GM12878 (cell line): Measurements from ENCODE around the gene CWF19L1. TPM values are rescaled to one million over a fixed set of nuclear protein-coding genes. Genes with fewer than 3 reads are reported as not detected.

ENCODE experiments used
- ATAC-seq: fragments of 200-7000 bp; cut with Tn5 transposase; 3 replicates; pipeline ENCODE4 v1.9.1; 2020; ENCODE audit warnings: mild to moderate bottlenecking, moderate library complexity
- BruUV-seq: library from RNA; stranded (reverse); fragments of 400-500 nt; replicated peaks from 2 replicates; lab custom pipeline; 2021; lab: Mats Ljungman, UMichigan
- CTCF ChIA-PET: fragments of 300-600 bp; sonication (Branson Sonifier 250); formaldehyde crosslinking; extraction: SDS; loops from one replicate; lab custom pipeline; 2021; ENCODE audit warnings: inconsistent platforms; lab: Yijun Ruan, JAX
- POLR2A ChIA-PET: fragments of 350-600 bp; formaldehyde crosslinking; extraction: SDS; loops from one replicate; lab custom pipeline; 2021; ENCODE audit warnings: inconsistent platforms; lab: Charles Lee
- RAD21 ChIA-PET: fragments of 300-600 bp; sonication (Branson Sonifier 250); formaldehyde crosslinking; loops from one replicate; lab custom pipeline; 2023; ENCODE audit warnings: antibody characterized with exemption; ENCODE audit not compliant: unreplicated experiment; lab: Charles Lee
- SMC1A ChIA-PET: fragments of 300-600 bp; sonication (Branson Sonifier 250); formaldehyde crosslinking; loops from one replicate; lab custom pipeline; 2023; ENCODE audit not compliant: unreplicated experiment, uncharacterized antibody; lab: Charles Lee
- DNase-seq: peaks from one replicate; pipeline ENCODE4 v3.0.0-alpha.2; 2011; ENCODE audit warnings: low read depth, low spot score
- FAIRE-seq: peaks from 3 replicates; lab custom pipeline; 2011; peaks lifted over from hg19 to GRCh38; lab: Jason Lieb, UNC
- H2AFZ ChIP-seq: 2 replicates; pipeline ENCODE4 v1.6.0; 2011; ENCODE audit warnings: low read depth, low read length, control low read depth; ENCODE audit not compliant: control insufficient read depth
- H3K27ac ChIP-seq: 2 replicates; pipeline ENCODE4 v1.5.1; 2011; ENCODE audit warnings: control low read depth; ENCODE audit not compliant: control insufficient read depth, insufficient read depth
- H3K27me3 ChIP-seq, 2 experiments: replicated peaks in 1 of 2; 2 replicates each; pipeline versions ENCODE4 v1.6.0 to v1.6.1; 2011; ENCODE audit warnings: low read length in 1 of 2; ENCODE audit not compliant: control insufficient read depth in 2 of 2, insufficient read depth in 2 of 2
- H3K36me3 ChIP-seq, 2 experiments: 2 replicates each; pipeline ENCODE4 v1.5.1; 2011; ENCODE audit warnings: low read length in 1 of 2; ENCODE audit not compliant: control insufficient read depth in 2 of 2, insufficient read depth in 2 of 2
- H3K4me1 ChIP-seq: 2 replicates; pipeline ENCODE4 v1.6.1; 2011; ENCODE audit warnings: mild to moderate bottlenecking, low read length, moderate library complexity, mixed read lengths; ENCODE audit not compliant: control insufficient read depth, insufficient read depth
- H3K4me2 ChIP-seq: 2 replicates; pipeline ENCODE4 v1.6.0; 2011; ENCODE audit warnings: control low read depth; ENCODE audit not compliant: control insufficient read depth, insufficient read depth
- H3K4me3 ChIP-seq: fragments of 200-600 bp; sonication (generic); 2 replicates; pipeline ENCODE4 v1.5.1; 2016
- H3K79me2 ChIP-seq: 2 replicates; pipeline ENCODE4 v1.6.0; 2011; ENCODE audit warnings: low read length; ENCODE audit not compliant: control insufficient read depth, insufficient read depth
- H3K9ac ChIP-seq: 2 replicates; pipeline ENCODE4 v1.8.0; 2011; ENCODE audit warnings: low read length, control low read depth, mixed read lengths; ENCODE audit not compliant: control insufficient read depth, insufficient read depth
- H3K9me3 ChIP-seq: replicated peaks from 3 replicates; pipeline ENCODE4 v1.5.1; 2011; ENCODE audit warnings: mild to moderate bottlenecking, low read length; ENCODE audit not compliant: control insufficient read depth, insufficient read depth
- H4K20me1 ChIP-seq: 2 replicates; pipeline ENCODE4 v1.6.0; 2011; ENCODE audit not compliant: control insufficient read depth, insufficient read depth
- ATF7 ChIP-seq: fragments of 450-650 bp; IDR thresholded peaks from 2 replicates; pipeline ENCODE4 v1.6.1; 2016; ENCODE audit warnings: low read depth, mild to moderate bottlenecking
- FOXM1 ChIP-seq: IDR thresholded peaks from 2 replicates; pipeline ENCODE4 v1.6.1; 2012; ENCODE audit warnings: low read depth, mild to moderate bottlenecking, inconsistent platforms, low read length, moderate library complexity
- HCFC1 ChIP-seq: fragments of 150-350 bp; IDR thresholded peaks from 2 replicates; pipeline ENCODE4 v1.6.1; 2014; ENCODE audit warnings: low read length
- HDAC2 ChIP-seq: fragments of 200-600 bp; sonication (generic); IDR thresholded peaks from 2 replicates; pipeline ENCODE4 v1.6.1; 2017
- JUND ChIP-seq: IDR thresholded peaks from 2 replicates; pipeline ENCODE4 v1.6.1; 2012; ENCODE audit warnings: low read depth, mild to moderate bottlenecking, low read length, improper control_type of control experiment, moderate library complexity
- KAT2A ChIP-seq: conservative IDR thresholded peaks from 2 replicates; pipeline ENCODE4 v1.6.1; 2011; ENCODE audit warnings: low read depth, low read length; ENCODE audit not compliant: control insufficient read depth
- MEF2B ChIP-seq: fragments of 450-650 bp; IDR thresholded peaks from 2 replicates; pipeline ENCODE4 v1.6.1; 2018; ENCODE audit warnings: mild to moderate bottlenecking, moderate library complexity; ENCODE audit not compliant: partially characterized antibody, poor library complexity, severe bottlenecking
- POLR2A ChIP-seq: IDR thresholded peaks from 2 replicates; pipeline ENCODE4 v1.6.1; 2011; ENCODE audit warnings: low read depth, mild to moderate bottlenecking, low read length
- RAD21 ChIP-seq: IDR thresholded peaks from 2 replicates; pipeline ENCODE4 v1.6.1; 2011; ENCODE audit warnings: mild to moderate bottlenecking, low read depth, low read length, moderate library complexity; ENCODE audit not compliant: insufficient read depth
- SMC3 ChIP-seq: IDR thresholded peaks from 2 replicates; pipeline ENCODE4 v1.6.1; 2011; ENCODE audit warnings: low read length, improper control_type of control experiment, borderline replicate concordance
- STAT1 ChIP-seq: fragments of 450-650 bp; conservative IDR thresholded peaks from 2 replicates; pipeline ENCODE4 v1.6.1; 2014; ENCODE audit warnings: antibody characterized with exemption, mild to moderate bottlenecking
- STAT3 ChIP-seq: IDR thresholded peaks from 2 replicates; pipeline ENCODE4 v1.6.1; 2011; ENCODE audit warnings: low read depth, low read length, improper control_type of control experiment
- SUPT20H ChIP-seq: IDR thresholded peaks from 2 replicates; pipeline ENCODE4 v1.6.1; 2011; ENCODE audit warnings: low read depth, mild to moderate bottlenecking, low read length, moderate library complexity, borderline replicate concordance; ENCODE audit not compliant: control insufficient read depth
- WGBS: methylation state at CpG from one replicate; pipeline ENCODE4 v1.1.6; 2016; ENCODE audit warnings: low lambda C conversion rate; ENCODE audit not compliant: insufficient replicate concordance, insufficient coverage; ENCODE audit errors: missing lambda C conversion rate; 5-methylcytosine and 5-hydroxymethylcytosine counted together
- in situ Hi-C: fragments of 300-500 bp; cut with MboI; formaldehyde crosslinking; loops from 9 replicates; pipeline ENCODE4 v1.14.3; 2018; ENCODE audit warnings: mixed read lengths
- intact Hi-C: fragments of 100-400 bp; cut with micrococcal nuclease; formaldehyde crosslinking; loops from one replicate; pipeline ENCODE4 v1.14.2; 2022; ENCODE audit not compliant: unreplicated experiment
- polyA plus RNA-seq, 11 experiments: library from polyadenylated mRNA; depleted of rRNA in 4 of 11; unstranded in 6 of 11; stranded (reverse) in 5 of 11; fragments of >200 nt; fragmentation: Nextera tagmentation in 4 of 11; fragmentation: Illumina TruSeq in 1 of 11; extraction: Ambion mirVana in 4 of 11; extraction: Trizol in 1 of 11; gene quantifications; 1 replicate in 1 of 11; 2 replicates in 10 of 11; pipeline versions ENCODE4 v1.2.1 to v1.2.3, GENCODE V29; 2011 to 2016; ENCODE audit warnings: inconsistent platforms in 2 of 11, missing spikeins in 2 of 11, low read depth in 1 of 11
- total RNA-seq, 4 experiments: library from RNA; depleted of rRNA in 3 of 4; stranded (reverse); fragments of >200 nt in 3 of 4; fragmentation: Illumina TruSeq in 1 of 4; extraction: Trizol in 1 of 4; gene quantifications; 2 replicates each; pipeline versions ENCODE4 v1.2.1 to v1.2.3, GENCODE V29; 2013 to 2021
- TF ChIP-seq, protein P1 (sequence below): fragments of 450-650 bp; conservative IDR thresholded peaks from 2 replicates; pipeline ENCODE4 v1.6.1; 2017; ENCODE audit warnings: mild to moderate bottlenecking, moderate library complexity
- TF ChIP-seq, protein P2 (sequence below): fragments of 450-650 bp; IDR thresholded peaks from 2 replicates; pipeline ENCODE4 v1.6.1; 2017; ENCODE audit warnings: borderline replicate concordance
- TF ChIP-seq, protein P3 (sequence below): IDR thresholded peaks from 2 replicates; pipeline ENCODE4 v1.6.1; 2012; ENCODE audit warnings: low read length, inconsistent platforms
- TF ChIP-seq, protein P4 (sequence below): fragments of 450-650 bp; IDR thresholded peaks from 2 replicates; pipeline ENCODE4 v1.6.1; 2016; ENCODE audit warnings: mild to moderate bottlenecking

CWF19L1 gene
- total and polyA plus RNA-seq, 10 of the 15 experiments (the other 5 are each of a cell fraction or from before 2014, with no cell fraction given) = 30.2 to 51.7 (median 38.1) TPM

DNA sequence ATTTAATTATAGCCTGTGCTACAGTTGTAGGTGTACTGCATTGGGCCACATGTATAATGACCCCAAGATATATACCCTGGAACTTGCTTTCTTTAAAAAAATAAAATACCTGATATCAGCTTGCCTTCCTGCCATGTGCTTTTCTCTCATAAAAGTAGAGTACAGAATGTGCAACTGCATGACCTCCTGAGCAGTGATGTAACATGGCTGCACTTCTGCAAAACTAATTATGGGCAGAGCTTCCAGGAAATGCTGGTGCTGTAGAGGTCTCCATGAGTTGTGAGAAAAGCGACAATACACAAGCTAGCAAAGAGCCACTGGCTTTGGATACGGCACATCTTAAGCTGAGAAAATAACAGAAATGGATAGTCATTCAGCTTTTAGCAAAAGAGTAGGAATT, 75.1 kb downstream of the CWF19L1 start:
- ChIA-PET SMC1A (interaction anchor here (0.7 kb wide), 1 partner anchor 13 kb away, joined by 3 read pairs; no protein-coding TSS in a partner anchor), CTCF (interaction anchor here (0.8 to 1.2 kb wide), 3 partner anchors 13 to 34 kb away, joined by 3 read pairs; no protein-coding TSS in a partner anchor), RAD21 (no interaction called here), POLR2A (no interaction called here)
- ATAC-seq = no peak
- Histone ChIP-seq H3K36me3 (peaks cover 9 to 33% of the 10 kb centered on the region in 2 experiments), H3K79me2 (peaks cover 7% of the 10 kb centered on the region), H3K4me2 (no peak overlapping the region), H3K27ac (no peak overlapping the region), H3K9me3 (no peaks in the 10 kb centered on the region), H2AFZ (no peak overlapping the region), H3K4me3 (no peak overlapping the region), H3K9ac (no peak overlapping the region), H3K4me1 (no peaks in the 10 kb centered on the region), H3K27me3 (no peaks in the 10 kb centered on the region), H4K20me1 (no peaks in the 10 kb centered on the region)
- 75% methylated on average over 2 of the region's 2 CpGs for WGBS
- FAIRE-seq = no peak
- BruUV-seq = no TSS peak
- intact Hi-C loops (no loop called here), in situ Hi-C loops (no loop called here)
- no peak for DNase-seq
- TF ChIP-seq, protein P1, sequence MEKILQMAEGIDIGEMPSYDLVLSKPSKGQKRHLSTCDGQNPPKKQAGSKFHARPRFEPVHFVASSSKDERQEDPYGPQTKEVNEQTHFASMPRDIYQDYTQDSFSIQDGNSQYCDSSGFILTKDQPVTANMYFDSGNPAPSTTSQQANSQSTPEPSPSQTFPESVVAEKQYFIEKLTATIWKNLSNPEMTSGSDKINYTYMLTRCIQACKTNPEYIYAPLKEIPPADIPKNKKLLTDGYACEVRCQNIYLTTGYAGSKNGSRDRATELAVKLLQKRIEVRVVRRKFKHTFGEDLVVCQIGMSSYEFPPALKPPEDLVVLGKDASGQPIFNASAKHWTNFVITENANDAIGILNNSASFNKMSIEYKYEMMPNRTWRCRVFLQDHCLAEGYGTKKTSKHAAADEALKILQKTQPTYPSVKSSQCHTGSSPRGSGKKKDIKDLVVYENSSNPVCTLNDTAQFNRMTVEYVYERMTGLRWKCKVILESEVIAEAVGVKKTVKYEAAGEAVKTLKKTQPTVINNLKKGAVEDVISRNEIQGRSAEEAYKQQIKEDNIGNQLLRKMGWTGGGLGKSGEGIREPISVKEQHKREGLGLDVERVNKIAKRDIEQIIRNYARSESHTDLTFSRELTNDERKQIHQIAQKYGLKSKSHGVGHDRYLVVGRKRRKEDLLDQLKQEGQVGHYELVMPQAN = no peak
- no peak for TF ChIP-seq MEF2B
- TF ChIP-seq HCFC1 = no peak
- TF ChIP-seq POLR2A = no peak
- TF ChIP-seq, protein P2, sequence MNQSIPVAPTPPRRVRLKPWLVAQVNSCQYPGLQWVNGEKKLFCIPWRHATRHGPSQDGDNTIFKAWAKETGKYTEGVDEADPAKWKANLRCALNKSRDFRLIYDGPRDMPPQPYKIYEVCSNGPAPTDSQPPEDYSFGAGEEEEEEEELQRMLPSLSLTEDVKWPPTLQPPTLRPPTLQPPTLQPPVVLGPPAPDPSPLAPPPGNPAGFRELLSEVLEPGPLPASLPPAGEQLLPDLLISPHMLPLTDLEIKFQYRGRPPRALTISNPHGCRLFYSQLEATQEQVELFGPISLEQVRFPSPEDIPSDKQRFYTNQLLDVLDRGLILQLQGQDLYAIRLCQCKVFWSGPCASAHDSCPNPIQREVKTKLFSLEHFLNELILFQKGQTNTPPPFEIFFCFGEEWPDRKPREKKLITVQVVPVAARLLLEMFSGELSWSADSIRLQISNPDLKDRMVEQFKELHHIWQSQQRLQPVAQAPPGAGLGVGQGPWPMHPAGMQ = no peak
- TF ChIP-seq STAT1 = no peak
- TF ChIP-seq STAT3 = no peak
- TF ChIP-seq RAD21 = no peak
- TF ChIP-seq, protein P3, sequence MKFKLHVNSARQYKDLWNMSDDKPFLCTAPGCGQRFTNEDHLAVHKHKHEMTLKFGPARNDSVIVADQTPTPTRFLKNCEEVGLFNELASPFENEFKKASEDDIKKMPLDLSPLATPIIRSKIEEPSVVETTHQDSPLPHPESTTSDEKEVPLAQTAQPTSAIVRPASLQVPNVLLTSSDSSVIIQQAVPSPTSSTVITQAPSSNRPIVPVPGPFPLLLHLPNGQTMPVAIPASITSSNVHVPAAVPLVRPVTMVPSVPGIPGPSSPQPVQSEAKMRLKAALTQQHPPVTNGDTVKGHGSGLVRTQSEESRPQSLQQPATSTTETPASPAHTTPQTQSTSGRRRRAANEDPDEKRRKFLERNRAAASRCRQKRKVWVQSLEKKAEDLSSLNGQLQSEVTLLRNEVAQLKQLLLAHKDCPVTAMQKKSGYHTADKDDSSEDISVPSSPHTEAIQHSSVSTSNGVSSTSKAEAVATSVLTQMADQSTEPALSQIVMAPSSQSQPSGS = no peak
- no peak for TF ChIP-seq ATF7
- TF ChIP-seq KAT2A = no peak
- TF ChIP-seq SUPT20H = no peak
- no peak for TF ChIP-seq FOXM1
- no peak for TF ChIP-seq JUND
- TF ChIP-seq, protein P4, sequence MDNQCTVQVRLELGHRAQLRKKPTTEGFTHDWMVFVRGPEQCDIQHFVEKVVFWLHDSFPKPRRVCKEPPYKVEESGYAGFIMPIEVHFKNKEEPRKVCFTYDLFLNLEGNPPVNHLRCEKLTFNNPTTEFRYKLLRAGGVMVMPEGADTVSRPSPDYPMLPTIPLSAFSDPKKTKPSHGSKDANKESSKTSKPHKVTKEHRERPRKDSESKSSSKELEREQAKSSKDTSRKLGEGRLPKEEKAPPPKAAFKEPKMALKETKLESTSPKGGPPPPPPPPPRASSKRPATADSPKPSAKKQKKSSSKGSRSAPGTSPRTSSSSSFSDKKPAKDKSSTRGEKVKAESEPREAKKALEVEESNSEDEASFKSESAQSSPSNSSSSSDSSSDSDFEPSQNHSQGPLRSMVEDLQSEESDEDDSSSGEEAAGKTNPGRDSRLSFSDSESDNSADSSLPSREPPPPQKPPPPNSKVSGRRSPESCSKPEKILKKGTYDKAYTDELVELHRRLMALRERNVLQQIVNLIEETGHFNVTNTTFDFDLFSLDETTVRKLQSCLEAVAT = no peak
- TF ChIP-seq HDAC2 = no peak
- TF ChIP-seq SMC3 = no peak
